ENCODE data around the gene CHRNG.
"Not testable (repeated sequence)": the region's sequence is repeated elsewhere in the genome, so short reads cannot be mapped to it uniquely, and the experiment has no call there.

Gene CHRNG

DNA sequence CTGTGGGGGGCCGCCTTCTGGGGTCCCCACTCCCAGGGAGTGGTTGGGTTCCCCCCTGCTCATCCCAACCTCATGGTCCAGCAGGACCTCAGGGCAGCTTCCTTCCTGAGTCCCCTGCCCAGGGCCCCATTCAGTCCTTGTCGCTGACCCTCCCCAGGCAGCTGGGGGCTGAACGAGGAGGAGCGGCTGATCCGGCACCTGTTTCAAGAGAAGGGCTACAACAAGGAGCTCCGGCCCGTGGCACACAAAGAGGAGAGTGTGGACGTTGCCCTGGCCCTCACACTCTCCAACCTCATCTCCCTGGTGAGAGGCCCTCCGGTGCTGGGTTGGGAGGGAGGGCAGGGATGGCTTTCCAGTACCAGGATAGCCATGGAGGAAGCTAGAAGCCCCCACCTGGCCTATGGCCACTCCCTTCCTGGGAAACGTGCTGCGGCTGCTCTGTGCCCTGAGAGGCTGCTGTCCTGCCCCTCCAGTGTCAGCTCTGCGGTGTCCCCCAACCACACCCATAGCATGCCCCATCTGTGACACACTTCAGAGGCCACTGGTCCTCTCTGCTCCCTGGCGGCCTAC lies 13.0 kb upstream of the CHRNG start:
- peaks cover 37% of the 10 kb centered on the region for H3K27me3 ChIP-seq (replicated peaks; ENCODE audit: control insufficient read depth, insufficient read depth, low read length, poor library complexity, severe bottlenecking)
- H3K4me1 ChIP-seq (ENCODE audit: control insufficient read depth, insufficient read depth, low read length, poor library complexity, severe bottlenecking): peaks cover 27% of the 10 kb centered on the region
- H3K9me3 ChIP-seq (ENCODE audit: control insufficient read depth, low read length): no peaks in the 10 kb centered on the region
- H3K27ac ChIP-seq (ENCODE audit: insufficient read depth, low read length, poor library complexity, severe bottlenecking): no peak overlapping the region
- H3K36me3 ChIP-seq (ENCODE audit: control insufficient read depth, insufficient read depth, low read length): no peaks in the 10 kb centered on the region
- no peak for DNase-seq
- H3K4me3 ChIP-seq (ENCODE audit: insufficient read depth, low read depth, low read length, poor library complexity, severe bottlenecking): no peak overlapping the region

DNA sequence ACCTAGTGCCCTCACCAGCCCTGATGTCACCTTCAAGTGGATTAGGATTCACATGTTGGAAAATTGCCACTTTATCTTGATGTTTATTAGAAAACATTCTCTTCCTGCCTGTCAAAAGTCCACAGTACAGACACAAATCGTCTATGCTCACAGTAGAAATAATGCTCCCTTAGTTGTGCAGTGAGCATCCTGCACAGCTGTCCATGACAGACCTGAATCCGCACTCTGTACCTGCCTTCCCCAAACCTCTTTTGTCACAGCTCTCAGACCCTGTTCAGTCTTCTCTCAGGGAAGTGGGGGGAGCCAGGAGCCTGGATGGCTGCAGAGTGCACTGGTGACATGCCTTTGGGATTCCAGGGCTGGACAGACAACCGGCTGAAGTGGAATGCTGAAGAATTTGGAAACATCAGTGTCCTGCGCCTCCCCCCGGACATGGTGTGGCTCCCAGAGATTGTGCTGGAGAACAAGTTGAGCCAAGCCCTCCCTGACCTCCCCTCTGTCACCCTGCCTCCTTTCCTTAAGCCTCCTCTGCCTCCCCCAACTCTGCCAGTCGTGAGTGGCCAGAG lies 11.5 kb upstream of the CHRNG start:
- Histone ChIP-seq H3K27ac (ENCODE audit: insufficient read depth, low read length, poor library complexity, severe bottlenecking) (no peak overlapping the region), H3K27me3 (replicated peaks; ENCODE audit: control insufficient read depth, insufficient read depth, low read length, poor library complexity, severe bottlenecking) (peaks cover 22% of the 10 kb centered on the region), H3K36me3 (ENCODE audit: control insufficient read depth, insufficient read depth, low read length) (no peaks in the 10 kb centered on the region), H3K4me1 (ENCODE audit: control insufficient read depth, insufficient read depth, low read length, poor library complexity, severe bottlenecking) (peaks cover 14% of the 10 kb centered on the region), H3K4me3 (ENCODE audit: insufficient read depth, low read depth, low read length, poor library complexity, severe bottlenecking) (no peak overlapping the region), H3K9me3 (ENCODE audit: control insufficient read depth, low read length) (no peaks in the 10 kb centered on the region)
- DNase-seq: no peak

DNA sequence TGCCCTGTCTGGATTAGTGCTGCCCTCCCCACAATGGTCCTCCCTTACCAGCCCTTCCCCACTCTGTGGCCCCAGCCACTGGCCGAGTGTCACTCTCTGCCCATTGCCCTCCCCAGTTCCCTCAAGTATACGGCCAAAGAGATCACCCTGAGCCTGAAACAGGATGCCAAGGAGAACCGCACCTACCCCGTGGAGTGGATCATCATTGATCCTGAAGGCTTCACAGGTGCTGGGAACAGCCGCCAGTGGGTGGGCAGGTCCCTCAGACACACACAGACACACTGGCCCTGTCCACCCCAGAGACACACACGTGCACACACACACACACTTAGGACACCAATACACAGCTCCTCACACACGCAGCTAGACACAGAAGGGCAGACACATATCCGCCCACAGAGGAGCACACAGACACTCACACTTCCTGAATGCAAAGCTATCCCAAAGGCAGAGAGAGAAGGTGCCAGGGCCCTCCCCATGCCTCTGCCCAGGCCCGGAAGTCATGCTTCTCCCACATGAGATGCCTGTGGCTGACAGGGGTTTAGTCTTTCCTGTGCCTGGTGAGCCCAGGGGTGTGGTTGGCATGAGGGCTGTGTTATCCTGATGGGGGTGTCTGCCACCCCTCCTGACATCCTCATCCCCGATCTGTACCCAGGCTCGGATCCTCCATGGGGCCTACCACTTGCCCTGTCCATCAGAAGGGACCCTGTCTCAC lies 10.6 kb upstream of the CHRNG start:
- peaks cover 5% of the 10 kb centered on the region for H3K4me1 ChIP-seq (ENCODE audit: control insufficient read depth, insufficient read depth, low read length, poor library complexity, severe bottlenecking)
- peaks cover 13% of the 10 kb centered on the region for H3K27me3 ChIP-seq (replicated peaks; ENCODE audit: control insufficient read depth, insufficient read depth, low read length, poor library complexity, severe bottlenecking)
- no peaks in the 10 kb centered on the region for H3K36me3 ChIP-seq (ENCODE audit: control insufficient read depth, insufficient read depth, low read length)
- H3K4me3 ChIP-seq (ENCODE audit: insufficient read depth, low read depth, low read length, poor library complexity, severe bottlenecking): no peak overlapping the region
- DNase-seq: no peak
- H3K9me3 ChIP-seq (ENCODE audit: control insufficient read depth, low read length): no peaks in the 10 kb centered on the region
- H3K27ac ChIP-seq (ENCODE audit: insufficient read depth, low read length, poor library complexity, severe bottlenecking): no peak overlapping the region

DNA sequence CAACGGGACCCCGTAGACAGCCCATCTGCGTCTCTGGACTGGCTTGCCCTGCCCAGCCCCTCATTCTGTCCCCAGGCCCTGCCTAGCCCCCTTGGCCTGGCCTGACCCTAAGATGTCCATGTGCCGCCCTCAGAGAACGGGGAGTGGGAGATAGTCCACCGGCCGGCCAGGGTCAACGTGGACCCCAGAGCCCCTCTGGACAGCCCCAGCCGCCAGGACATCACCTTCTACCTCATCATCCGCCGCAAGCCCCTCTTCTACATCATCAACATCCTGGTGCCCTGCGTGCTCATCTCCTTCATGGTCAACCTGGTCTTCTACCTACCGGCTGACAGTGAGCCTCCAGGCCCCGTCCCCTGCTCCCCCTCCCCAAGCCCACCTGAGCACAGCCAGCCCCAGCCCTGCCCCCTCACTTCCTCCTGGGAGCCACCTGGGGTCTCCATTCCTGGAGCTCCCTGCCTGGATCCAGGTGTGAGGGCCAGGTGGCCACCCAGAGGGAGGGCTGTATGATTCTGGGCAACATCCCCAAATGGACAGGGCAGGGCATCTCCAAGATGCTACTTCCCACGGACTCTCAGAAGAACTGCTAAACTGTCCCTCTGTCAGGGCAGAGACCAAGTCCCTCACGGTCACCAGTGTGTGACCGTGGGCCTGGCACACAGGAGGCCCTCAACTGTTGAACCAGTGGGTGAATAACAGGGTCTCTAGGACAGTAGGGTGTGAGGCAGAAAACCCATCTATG lies 9.5 kb upstream of the CHRNG start:
- H3K9me3 ChIP-seq (ENCODE audit: control insufficient read depth, low read length): no peaks in the 10 kb centered on the region
- no peaks in the 10 kb centered on the region for H3K36me3 ChIP-seq (ENCODE audit: control insufficient read depth, insufficient read depth, low read length)
- H3K4me1 ChIP-seq (ENCODE audit: control insufficient read depth, insufficient read depth, low read length, poor library complexity, severe bottlenecking): no peaks in the 10 kb centered on the region

DNA sequence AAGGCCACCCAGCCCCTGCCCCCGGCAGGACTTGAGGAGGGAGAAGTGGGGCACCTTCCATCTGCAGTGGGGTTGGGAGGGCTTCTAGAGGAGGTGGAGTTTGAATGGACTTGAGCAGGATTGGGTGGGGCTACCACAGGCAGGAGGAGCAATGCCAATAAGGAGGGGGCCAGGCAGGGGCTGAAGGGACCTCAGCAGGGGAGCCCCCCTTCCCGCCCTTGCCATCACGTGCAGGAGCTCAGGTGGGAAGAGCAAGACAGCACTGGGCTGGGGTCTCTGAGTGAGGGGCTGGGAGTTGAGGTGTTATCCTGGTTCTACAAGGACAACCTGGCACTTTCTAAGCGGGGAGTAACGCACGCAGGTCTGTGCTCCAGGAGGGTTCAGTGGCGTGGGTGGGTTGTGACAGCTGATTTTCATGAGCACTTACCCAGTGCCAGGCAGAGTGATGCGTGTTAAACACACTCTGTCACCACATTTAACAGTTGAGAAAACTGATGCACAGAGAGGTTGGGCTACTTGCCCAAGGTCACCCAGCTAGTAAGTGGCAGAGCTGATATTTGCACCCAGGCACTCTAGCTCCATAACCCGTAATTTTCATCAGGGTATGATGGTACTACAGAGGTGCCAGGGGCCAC lies 8.7 kb upstream of the CHRNG start:
- no peak for DNase-seq
- Histone ChIP-seq H3K27ac (ENCODE audit: insufficient read depth, low read length, poor library complexity, severe bottlenecking) (no peak overlapping the region), H3K4me3 (ENCODE audit: insufficient read depth, low read depth, low read length, poor library complexity, severe bottlenecking) (no peak overlapping the region), H3K36me3 (ENCODE audit: control insufficient read depth, insufficient read depth, low read length) (no peaks in the 10 kb centered on the region), H3K27me3 (replicated peaks; ENCODE audit: control insufficient read depth, insufficient read depth, low read length, poor library complexity, severe bottlenecking) (no peaks in the 10 kb centered on the region), H3K9me3 (ENCODE audit: control insufficient read depth, low read length) (no peaks in the 10 kb centered on the region), H3K4me1 (ENCODE audit: control insufficient read depth, insufficient read depth, low read length, poor library complexity, severe bottlenecking) (no peaks in the 10 kb centered on the region)

More for the DNA sequence above, 9.5 kb upstream of the CHRNG start:
- Histone ChIP-seq H3K27ac (ENCODE audit: insufficient read depth, low read length, poor library complexity, severe bottlenecking) (no peak overlapping the region), H3K27me3 (replicated peaks; ENCODE audit: control insufficient read depth, insufficient read depth, low read length, poor library complexity, severe bottlenecking) (peaks cover 3% of the 10 kb centered on the region), H3K4me3 (ENCODE audit: insufficient read depth, low read depth, low read length, poor library complexity, severe bottlenecking) (no peak overlapping the region)
- no peak for DNase-seq

DNA sequence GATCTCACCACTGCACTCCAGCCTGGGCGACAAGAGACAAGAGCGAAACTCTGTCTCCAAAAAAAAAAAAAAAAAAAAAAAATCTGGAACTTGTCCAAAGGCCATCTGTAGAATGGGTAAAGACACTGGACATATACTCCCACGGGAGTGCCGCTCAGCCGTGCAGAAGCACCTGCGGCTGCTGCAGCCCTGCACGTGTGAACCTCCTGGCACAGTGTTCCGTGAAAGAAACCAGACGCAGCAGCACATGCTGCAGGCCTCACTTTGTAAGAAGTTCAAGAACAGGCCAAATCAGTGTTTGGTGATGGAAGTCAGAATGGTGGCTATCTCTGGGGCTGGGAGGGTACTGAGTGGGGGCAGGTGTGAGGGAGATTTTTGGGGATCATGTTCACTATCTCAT lies 7.1 kb upstream of the CHRNG start:
- no peak for DNase-seq
- Histone ChIP-seq H3K36me3 (ENCODE audit: control insufficient read depth, insufficient read depth, low read length) (no peaks in the 10 kb centered on the region), H3K4me1 (ENCODE audit: control insufficient read depth, insufficient read depth, low read length, poor library complexity, severe bottlenecking) (no peaks in the 10 kb centered on the region), H3K9me3 (ENCODE audit: control insufficient read depth, low read length) (no peaks in the 10 kb centered on the region), H3K27me3 (replicated peaks; ENCODE audit: control insufficient read depth, insufficient read depth, low read length, poor library complexity, severe bottlenecking) (no peaks in the 10 kb centered on the region), H3K4me3 (ENCODE audit: insufficient read depth, low read depth, low read length, poor library complexity, severe bottlenecking) (no peak overlapping the region), H3K27ac (ENCODE audit: insufficient read depth, low read length, poor library complexity, severe bottlenecking) (no peak overlapping the region)

DNA sequence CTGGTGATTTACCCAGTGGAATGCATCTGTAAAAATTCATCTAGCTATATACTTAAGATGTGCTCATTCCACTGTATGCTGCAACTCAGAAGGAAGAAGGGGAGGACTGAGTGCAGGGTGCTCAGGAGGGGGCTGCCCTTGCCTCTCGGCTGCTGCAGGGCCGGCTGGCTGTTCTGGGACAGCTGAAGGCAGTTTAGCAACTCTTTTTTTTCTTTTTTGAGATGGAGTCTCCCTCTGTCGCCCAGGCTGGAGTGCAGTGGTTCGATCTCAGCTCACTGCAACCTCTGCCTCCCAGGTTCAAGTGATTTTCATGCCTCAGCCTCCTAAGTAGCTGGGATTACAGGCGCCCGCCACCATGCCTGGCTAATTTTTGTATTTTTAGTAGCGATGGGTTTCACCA lies 6.7 kb upstream of the CHRNG start:
- H3K4me3 ChIP-seq (ENCODE audit: insufficient read depth, low read depth, low read length, poor library complexity, severe bottlenecking); H3K36me3 ChIP-seq (ENCODE audit: control insufficient read depth, insufficient read depth, low read length); H3K4me1 ChIP-seq (ENCODE audit: control insufficient read depth, insufficient read depth, low read length, poor library complexity, severe bottlenecking); H3K27me3 ChIP-seq (replicated peaks; ENCODE audit: control insufficient read depth, insufficient read depth, low read length, poor library complexity, severe bottlenecking); H3K9me3 ChIP-seq (ENCODE audit: control insufficient read depth, low read length); H3K27ac ChIP-seq (ENCODE audit: insufficient read depth, low read length, poor library complexity, severe bottlenecking); DNase-seq: not testable (repeated sequence)

DNA sequence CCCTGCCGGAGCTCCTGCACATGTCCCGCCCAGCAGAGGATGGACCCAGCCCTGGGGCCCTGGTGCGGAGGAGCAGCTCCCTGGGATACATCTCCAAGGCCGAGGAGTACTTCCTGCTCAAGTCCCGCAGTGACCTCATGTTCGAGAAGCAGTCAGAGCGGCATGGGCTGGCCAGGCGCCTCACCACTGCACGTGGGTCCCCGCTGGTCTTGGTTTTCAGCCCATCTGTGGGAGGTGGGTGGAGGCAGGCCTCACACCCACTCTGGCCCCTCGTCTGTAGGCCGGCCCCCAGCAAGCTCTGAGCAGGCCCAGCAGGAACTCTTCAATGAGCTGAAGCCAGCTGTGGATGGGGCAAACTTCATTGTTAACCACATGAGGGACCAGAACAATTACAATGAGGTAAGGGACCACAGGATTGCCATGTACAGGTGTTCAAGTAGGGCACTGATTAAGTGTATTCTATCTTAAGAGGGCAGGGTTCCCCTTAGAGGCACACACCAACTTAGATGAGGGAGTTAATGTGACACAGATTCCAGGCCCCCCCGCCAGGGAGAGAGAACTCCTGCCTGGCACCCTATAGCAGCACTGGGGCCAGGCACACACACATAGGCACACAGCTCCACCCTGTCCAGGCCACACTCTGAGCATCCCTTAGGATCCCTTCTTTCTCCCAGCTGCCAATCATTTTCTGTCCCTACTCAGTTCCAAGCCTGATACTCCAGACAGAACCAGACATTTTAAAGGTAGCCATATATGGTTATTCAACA lies 5.4 kb upstream of the CHRNG start:
- Histone ChIP-seq H3K36me3 (ENCODE audit: control insufficient read depth, insufficient read depth, low read length) (no peaks in the 10 kb centered on the region), H3K4me3 (ENCODE audit: insufficient read depth, low read depth, low read length, poor library complexity, severe bottlenecking) (no peak overlapping the region), H3K9me3 (ENCODE audit: control insufficient read depth, low read length) (no peaks in the 10 kb centered on the region), H3K27ac (ENCODE audit: insufficient read depth, low read length, poor library complexity, severe bottlenecking) (no peak overlapping the region), H3K27me3 (replicated peaks; ENCODE audit: control insufficient read depth, insufficient read depth, low read length, poor library complexity, severe bottlenecking) (no peaks in the 10 kb centered on the region), H3K4me1 (ENCODE audit: control insufficient read depth, insufficient read depth, low read length, poor library complexity, severe bottlenecking) (no peaks in the 10 kb centered on the region)
- DNase-seq: no peak

DNA sequence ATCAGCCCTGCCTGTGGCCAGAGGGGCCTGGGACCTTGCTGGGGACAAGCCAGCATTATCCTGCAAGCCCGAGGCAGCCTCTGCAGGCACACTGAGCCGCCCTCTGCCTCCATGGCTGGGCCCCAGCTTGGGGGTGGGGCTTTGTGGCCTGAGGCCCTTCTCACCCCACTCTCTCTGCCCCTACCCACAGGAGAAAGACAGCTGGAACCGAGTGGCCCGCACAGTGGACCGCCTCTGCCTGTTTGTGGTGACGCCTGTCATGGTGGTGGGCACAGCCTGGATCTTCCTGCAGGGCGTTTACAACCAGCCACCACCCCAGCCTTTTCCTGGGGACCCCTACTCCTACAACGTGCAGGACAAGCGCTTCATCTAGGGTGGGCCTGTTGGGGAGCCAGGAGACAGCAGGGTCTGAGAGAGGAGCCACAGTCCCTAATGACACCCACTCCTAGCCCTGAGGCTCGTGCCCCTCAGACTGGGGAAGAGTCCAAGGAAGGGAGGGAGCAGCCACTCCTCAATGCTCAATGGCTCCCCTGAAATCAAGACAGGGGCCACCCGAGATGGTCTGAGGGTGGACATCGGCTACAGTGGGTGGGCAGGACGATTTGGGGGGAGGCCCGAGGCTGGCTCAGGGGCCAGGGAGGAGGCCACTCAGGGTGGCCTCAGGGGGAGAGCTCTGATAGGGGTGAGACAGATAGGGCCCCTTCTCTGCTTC lies 4.4 kb upstream of the CHRNG start:
- H3K4me1 ChIP-seq (ENCODE audit: control insufficient read depth, insufficient read depth, low read length, poor library complexity, severe bottlenecking): no peaks in the 10 kb centered on the region
- DNase-seq: no peak
- no peaks in the 10 kb centered on the region for H3K9me3 ChIP-seq (ENCODE audit: control insufficient read depth, low read length)
- H3K4me3 ChIP-seq (ENCODE audit: insufficient read depth, low read depth, low read length, poor library complexity, severe bottlenecking): no peak overlapping the region
- H3K27me3 ChIP-seq (replicated peaks; ENCODE audit: control insufficient read depth, insufficient read depth, low read length, poor library complexity, severe bottlenecking): no peaks in the 10 kb centered on the region
- H3K36me3 ChIP-seq (ENCODE audit: control insufficient read depth, insufficient read depth, low read length): no peaks in the 10 kb centered on the region
- H3K27ac ChIP-seq (ENCODE audit: insufficient read depth, low read length, poor library complexity, severe bottlenecking): no peak overlapping the region
